ENCODE measurements around the gene PRM2. TPM values are rescaled to one million over a fixed set of nuclear protein-coding genes. Genes with fewer than 3 reads are reported as not detected.

The PRM2 gene
- total RNA-seq, 6 experiments from 2014 or later: not detected

GRCh38 chr16:11314309-11314894 is 38.1 kb upstream of the PRM2 start:
- no peaks in the 10 kb centered on the region for H3K9me3 Mint-ChIP-seq
- H3K36me3 Mint-ChIP-seq (ENCODE audit: low read depth): no peaks in the 10 kb centered on the region
- TF ChIP-seq CTCF (IDR thresholded peaks at IDR 0.05): no peak
- H3K27ac Mint-ChIP-seq: no peak overlapping the region
- H3K27me3 Mint-ChIP-seq (ENCODE audit: insufficient read depth): peaks cover 2% of the 10 kb centered on the region; the same call in 1 of the 2 replicates
- H3K4me1 Mint-ChIP-seq (ENCODE audit: low read depth): peaks cover 40% of the 10 kb centered on the region
- DNase-seq: no peak
- no peak overlapping the region for H3K4me3 Mint-ChIP-seq

- H3K27me3 Mint-ChIP-seq (ENCODE audit: insufficient read depth): peaks cover 2% of the 10 kb centered on the region; the same call in 1 of the 2 replicates
- no peak overlapping the region for H3K27ac Mint-ChIP-seq
- H3K4me3 Mint-ChIP-seq: no peak overlapping the region
- no peak for DNase-seq
- TF ChIP-seq CTCF (IDR thresholded peaks at IDR 0.05): no peak
- peaks cover 40% of the 10 kb centered on the region for H3K4me1 Mint-ChIP-seq (ENCODE audit: low read depth)
- no peaks in the 10 kb centered on the region for H3K9me3 Mint-ChIP-seq
- no peaks in the 10 kb centered on the region for H3K36me3 Mint-ChIP-seq (ENCODE audit: low read depth)
Observed at GRCh38 chr16:11313493-11314308, 37.4 kb upstream of the PRM2 start.

DNA sequence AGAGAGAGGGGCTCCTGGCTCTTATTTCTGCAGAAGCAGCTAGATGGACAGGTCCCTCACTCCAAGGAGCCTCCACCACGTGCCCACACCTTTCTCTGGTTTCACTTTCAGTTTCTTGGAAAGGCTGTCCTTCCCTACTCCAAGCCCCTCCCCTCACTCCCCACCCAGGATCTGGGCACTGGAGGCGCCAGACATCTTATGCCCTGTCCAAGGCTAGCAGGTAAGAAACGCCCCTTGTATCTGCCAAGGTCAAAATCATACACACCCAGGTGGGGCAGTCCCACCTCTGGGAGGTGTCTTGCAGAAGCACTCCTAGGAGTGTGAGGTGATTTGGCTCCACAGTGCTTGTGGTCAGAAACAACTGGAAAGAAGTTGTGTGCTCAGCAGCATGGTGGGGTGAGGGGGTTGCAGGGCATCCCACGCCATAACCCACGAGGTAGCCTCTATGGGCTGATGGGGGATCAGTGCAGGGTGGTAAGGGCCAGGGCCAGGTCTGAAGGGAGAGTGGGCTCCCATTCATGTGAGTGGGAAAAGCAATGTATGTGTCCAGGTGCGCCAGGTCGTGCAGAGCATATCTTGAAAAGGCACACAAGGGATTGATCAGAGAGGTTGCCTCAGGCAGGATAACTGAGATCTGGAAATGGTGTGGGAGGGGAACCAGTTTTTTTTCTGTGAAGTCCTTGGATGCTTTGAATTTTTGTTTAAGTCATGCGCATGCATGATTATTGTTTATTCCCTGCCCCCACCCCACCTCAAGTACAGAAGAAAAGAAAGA is 36.6 kb upstream of the PRM2 start:
- Mint-ChIP-seq H3K36me3 (ENCODE audit: low read depth) (no peaks in the 10 kb centered on the region), H3K27ac (peak overlapping the region; percentile 25; the same call in 1 of the 2 replicates), H3K4me3 (peak overlapping the region; percentile 48), H3K4me1 (ENCODE audit: low read depth) (peaks cover 40% of the 10 kb centered on the region), H3K27me3 (ENCODE audit: insufficient read depth) (peaks cover 2% of the 10 kb centered on the region; the same call in 1 of the 2 replicates), H3K9me3 (no peaks in the 10 kb centered on the region)
- no peak for TF ChIP-seq CTCF (IDR thresholded peaks at IDR 0.05)
- DNase-seq: no peak

GRCh38 chr16:11310997-11311561 is 34.8 kb upstream of the PRM2 start:
- Mint-ChIP-seq H3K4me1 (ENCODE audit: low read depth) (peaks cover 37% of the 10 kb centered on the region), H3K9me3 (no peaks in the 10 kb centered on the region), H3K27ac (no peak overlapping the region), H3K36me3 (ENCODE audit: low read depth) (no peaks in the 10 kb centered on the region), H3K27me3 (ENCODE audit: insufficient read depth) (no peaks in the 10 kb centered on the region; the same call in 1 of the 2 replicates), H3K4me3 (no peak overlapping the region)
- TF ChIP-seq CTCF (IDR thresholded peaks at IDR 0.05): no peak
- DNase-seq: no peak

DNA sequence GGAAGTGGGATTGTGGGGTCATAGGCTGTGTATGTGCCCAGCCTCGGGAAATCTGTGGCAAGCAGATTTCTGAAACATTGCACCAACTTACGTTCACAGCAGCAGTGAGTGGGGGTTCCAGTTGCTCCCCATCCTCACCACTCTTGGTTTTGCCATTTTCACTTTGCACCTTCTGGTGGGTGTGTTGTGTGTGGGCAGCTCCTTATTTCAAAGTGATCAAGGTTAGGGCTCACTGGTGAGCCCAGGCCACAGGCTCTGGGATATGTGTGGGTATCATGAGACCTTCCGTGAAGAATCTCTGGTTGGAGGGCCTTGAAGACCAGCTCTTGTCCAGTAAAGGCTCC is 34.3 kb upstream of the PRM2 start:
- Mint-ChIP-seq H3K9me3 (no peaks in the 10 kb centered on the region), H3K4me1 (ENCODE audit: low read depth) (peaks cover 33% of the 10 kb centered on the region), H3K27ac (no peak overlapping the region), H3K36me3 (ENCODE audit: low read depth) (no peaks in the 10 kb centered on the region), H3K4me3 (no peak overlapping the region), H3K27me3 (ENCODE audit: insufficient read depth) (no peaks in the 10 kb centered on the region; the same call in 1 of the 2 replicates)
- DNase-seq: no peak
- TF ChIP-seq CTCF (IDR thresholded peaks at IDR 0.05): no peak
